Superior temporal gyrus (tissue), 1 donor: ENCODE data around the gene MPHOSPH9.

Source experiments
- DNase-seq: peaks from one replicate; pipeline ENCODE4 v3.0.0-alpha.2; 2016; ENCODE audit errors: extremely low spot score

The MPHOSPH9 gene

DNA sequence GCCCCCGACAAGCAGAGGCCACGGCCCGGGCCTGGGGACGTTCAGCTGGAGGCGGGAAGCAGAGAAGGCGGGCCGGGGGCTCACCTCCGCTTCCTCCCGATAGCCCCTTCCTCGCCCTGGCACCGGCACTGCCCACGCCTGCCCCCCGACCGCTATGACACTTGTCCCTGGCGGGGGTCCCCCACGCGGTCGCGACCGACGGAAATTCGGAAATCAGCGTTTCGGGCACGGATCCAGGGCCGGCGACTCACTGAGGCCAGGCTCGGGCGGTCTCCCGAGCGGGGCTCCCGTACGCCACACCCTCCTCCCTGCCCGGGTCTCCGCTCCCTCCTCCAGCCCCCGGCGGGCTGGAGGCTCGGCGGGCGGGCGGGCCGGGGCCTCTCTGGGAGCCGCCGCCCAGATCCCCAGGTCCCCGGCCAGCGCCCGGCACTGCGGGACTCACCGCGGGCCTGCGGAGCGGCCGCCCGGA lies 82.6 kb downstream of the MPHOSPH9 start:
- no peak for DNase-seq

DNA sequence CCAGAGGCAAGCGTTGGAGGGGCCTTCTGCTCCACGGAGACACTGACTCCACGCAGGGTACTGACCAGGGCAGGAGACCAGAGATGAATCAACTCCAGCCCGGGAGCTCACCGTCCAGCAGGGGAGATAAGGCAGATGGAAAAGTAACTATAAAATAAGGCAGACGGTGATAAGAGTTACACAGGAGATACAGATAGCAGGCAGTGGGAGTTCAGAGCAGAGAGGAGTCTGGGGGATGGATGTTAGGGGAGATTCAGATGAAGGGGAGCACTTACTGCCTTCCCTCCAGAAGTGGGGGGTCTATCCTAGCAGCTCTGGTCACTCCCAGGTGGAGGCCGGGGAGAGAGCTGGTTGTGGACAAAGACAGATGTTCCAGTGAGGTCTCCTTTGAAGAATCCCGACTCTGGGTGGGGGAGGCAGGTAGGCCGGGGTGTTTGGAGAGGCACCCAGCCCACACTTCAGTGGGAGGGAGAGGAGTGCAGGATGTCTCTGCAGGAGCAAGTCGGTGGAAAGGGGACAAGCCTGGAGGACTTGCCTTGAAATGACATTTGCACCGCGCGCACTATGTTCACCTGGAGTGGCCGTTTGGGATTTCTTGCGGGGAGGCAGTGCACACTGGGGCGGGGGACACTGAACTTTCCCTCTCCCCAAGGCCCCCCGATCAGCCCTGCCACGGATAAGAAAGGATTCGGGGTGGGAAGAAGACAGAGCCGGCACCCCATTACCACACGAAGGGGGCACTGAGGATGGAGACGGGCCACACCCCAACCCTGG lies 83.3 kb downstream of the MPHOSPH9 start:
- no peak for DNase-seq

DNA sequence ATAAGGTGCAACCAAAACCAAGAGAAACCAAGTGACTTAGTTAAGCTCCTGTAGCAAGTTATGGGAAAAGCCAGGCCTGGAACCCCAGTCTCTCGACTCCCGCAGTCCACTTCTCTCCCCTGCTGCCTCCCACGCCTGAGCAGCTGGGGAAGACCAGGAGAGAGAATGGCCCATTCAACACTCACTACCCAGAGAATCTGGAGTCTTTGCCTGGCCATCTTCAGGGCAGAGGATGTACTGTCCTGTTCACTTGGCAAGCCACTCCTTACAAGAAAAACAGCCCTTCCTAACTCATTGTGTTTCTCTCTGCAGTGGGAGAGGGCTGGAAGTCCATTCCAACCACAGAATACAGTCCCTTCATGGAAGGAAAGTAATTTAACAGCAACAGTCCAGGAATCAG lies 83.9 kb downstream of the MPHOSPH9 start:
- DNase-seq, result peak; percentile 43

DNA sequence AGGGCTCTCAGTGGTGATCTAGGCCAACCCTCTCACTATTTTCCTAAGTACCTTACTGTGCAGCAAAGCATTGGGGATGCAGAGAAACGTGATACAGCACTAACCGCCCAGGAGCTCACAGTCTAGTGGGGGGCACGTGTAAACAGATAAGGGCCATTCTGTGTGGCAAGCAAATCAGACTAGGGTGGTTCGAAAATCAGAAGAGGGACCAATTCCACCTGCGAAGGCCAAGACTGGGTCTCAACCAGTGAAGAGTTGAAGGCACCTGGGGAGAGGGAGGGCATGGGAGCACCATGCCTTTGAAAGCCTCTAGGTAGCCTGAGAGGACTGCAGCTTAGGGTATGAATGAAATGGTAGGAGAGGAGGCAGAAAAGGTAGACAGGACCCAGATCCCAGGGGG lies 84.3 kb downstream of the MPHOSPH9 start:
- no peak for DNase-seq

DNA sequence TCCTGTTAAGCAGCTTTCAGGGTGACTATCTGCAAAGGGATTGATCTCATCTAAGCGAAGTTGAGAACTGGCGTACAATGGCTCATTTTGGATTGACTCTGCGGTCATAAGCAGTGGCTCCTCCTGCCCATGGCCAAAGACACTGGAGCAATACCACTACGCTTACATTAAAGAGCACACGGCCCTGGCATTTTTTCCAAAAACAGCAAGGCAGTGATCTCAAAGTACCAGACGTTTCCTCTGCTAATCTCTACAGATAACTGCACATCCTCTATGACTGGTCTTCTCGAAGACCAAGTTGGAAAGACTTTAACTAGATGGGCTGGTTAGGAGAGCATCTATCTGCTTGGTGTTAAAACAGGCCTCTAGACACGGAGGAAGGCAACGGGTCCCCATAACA lies 84.7 kb downstream of the MPHOSPH9 start:
- no peak for DNase-seq

DNA sequence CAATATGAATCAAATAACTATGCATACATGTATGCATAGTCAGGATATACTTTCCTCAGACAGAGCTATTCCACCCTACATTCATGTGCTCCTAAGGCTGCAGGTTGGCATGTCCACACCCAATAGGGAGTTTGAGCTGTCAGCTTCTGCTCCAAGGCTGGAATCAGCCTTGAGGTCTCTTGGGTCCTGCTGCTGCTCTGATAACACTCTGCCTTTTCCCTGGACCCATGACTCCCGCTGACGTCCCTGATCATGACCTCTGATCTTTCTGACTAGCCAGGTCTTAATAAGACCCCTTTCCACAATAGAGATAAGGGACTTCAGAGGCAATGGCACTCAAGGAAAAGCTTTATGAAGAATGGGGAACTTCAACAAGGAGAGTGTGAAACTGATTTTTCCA lies 87.7 kb downstream of the MPHOSPH9 start:
- no peak for DNase-seq

DNA sequence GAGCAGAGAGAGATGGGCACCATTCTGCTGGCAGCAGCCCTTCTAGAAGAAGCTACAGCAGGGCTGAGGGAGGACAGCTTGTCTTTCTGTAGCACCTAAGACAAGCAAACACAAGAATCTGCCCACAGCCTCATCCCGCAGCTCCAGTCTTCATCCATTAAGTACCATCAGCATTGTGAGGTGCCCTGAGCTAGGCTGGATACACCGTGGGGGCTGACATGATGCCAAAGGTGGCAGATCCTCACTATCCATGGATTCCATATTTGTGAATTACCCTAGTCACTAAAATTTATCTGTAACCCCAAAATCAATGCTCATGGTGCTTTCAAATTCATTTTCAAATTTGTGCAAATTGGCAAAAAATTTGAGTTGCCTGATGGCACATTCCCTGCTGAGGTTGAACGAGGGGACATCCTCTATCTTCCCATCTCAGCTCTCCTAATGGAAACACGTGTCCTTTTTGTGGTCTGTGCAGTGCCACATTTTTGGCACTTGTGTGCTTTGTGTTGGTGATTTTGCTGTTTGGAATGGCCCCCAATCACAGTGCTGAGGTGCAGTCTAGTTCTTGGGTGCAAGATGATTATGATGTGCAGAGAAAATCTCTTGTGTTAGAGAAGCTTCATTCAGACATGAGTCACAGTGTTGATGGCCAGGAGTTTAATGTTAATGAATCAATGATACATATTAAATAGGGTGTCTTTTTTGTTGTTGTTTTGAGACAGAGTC lies 89.0 kb downstream of the MPHOSPH9 start:
- DNase-seq, result no peak

DNA sequence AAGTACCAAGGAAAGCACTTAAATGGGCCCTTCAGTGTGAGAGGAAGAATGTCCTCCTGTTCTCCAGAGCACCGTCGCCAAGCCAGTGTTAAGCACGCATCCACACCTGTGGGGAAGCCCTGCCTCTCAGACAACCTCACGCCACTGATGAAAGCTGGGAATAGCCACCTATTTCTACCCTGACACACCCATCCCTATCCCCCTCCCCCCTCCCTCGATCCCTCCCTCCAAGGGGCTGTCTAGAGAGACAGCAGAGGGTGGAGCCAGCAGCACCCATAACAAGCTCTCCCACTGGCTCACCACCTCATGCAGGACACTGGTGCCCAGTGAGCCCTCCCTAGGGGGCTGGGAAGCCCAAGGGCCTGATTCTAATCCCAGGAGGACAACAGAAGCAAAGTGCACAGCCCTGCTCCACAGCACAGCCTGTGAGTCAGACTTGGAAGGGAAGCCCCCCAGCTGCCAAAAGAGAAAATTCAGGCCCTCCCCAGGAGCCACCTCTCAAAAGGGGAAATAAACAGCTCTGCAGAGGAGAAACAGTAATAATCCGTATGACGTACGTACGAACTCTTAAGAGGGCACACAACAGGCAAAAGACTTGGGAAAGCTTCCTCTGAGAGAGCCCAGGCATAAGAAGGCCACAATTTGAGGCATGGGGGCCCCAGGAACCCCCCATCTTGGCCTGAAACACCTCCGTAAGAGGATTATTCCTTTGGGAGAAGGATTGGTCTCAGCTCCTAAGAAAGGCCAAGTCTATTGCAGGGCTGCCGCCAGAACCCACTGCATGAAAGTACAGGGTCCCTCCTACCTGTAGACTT lies 89.8 kb downstream of the MPHOSPH9 start:
- no peak for DNase-seq

DNA sequence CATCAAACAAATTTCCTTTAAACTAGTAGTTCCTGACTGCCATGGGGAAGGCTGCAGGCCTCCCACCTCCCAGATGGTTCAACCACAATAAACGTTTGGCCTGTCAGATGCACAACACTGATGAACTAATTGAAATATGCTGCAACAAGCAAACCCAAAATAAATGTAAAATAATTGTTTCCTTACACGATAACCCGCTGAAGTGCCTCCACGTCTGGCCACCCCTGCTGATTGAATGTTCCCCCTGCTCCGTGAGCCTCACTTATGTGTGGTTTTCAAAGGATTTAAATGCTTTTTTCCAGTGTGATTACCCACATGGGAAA lies 90.5 kb downstream of the MPHOSPH9 start:
- no peak for DNase-seq

DNA sequence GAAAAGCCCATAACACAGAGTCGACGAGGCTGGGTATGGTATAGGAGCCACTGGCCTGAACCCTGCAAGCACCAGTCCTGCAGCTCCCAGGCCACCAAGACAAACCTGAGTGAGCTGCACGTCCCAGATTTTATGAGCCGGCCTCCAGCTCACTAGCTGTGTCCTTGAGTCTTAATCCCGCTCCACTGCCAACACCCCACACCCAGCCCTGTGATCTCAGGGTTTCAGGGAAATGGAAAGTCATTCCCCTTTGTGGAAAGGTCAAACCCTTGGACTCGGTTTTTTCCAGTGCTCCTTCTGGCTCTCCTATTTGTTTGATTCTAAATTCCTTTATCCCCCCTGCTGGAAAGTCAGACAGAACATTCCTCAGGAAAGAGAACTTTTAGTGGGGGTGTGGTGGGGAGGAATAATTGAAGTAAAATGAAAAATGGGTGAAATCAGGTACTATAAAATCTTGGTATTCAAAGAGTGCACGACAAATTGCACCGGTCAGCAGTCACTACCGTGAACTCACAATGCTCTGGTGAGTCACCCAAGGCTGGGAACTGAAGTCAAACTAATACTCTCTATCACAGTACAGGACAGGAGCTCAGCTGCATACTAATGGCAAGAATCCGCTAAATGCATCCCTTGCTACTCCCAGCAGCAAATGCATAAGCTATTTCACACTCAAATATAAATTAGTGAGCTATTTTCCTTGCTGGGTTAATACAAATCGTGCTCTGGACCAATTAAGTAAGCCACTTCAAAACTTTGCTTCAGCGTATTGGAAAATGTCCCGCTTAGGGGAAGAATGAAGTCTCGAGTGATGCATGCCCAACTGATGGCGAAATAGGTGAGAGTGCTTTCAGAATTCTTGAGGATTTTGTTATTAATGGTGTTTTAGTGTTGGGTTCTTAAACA lies 91.1 kb downstream of the MPHOSPH9 start:
- no peak for DNase-seq

DNA sequence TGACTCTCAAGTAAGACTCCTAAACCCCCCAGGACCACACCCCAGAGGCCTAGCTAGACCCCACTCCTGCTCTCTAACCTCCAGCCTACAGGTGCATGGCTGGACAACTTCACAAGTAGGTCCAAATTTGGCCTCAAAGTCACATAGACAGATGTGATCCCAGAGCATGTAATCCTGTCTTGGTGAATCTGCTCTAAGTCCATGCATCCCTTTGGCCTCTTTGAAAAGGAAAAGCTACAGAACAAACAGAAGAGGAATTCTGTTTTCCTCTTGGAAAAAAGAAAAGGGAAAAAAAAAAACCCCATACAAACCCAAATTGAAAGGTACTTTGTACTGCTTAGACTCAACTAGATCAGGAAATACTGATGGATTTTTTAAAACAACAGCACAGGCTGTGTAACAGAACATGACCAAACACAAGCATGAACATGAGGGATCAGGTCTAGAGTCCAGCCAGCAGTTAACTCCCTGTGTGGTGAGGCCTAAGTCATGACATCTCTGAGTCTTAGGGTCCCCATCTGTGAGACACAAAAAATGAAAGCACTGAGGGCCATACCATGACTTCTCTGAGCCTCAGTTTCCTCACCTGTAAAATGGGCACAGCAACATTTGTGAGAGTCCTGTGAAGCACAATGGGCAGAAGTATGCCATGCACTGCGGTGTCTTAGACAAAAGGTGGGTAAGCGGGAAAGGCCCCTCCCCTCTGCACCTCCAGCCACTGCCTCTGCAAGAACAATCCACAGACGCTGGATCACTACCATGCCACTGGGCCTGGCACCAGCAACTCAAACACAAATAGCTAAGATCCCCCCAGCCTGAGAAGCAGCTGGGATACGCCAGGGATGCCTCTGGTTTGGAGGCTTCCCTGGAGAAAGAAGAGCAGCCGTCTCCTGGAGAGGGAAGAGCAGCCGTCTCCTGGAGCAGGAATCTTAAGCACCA lies 92.0 kb downstream of the MPHOSPH9 start:
- no peak for DNase-seq

DNA sequence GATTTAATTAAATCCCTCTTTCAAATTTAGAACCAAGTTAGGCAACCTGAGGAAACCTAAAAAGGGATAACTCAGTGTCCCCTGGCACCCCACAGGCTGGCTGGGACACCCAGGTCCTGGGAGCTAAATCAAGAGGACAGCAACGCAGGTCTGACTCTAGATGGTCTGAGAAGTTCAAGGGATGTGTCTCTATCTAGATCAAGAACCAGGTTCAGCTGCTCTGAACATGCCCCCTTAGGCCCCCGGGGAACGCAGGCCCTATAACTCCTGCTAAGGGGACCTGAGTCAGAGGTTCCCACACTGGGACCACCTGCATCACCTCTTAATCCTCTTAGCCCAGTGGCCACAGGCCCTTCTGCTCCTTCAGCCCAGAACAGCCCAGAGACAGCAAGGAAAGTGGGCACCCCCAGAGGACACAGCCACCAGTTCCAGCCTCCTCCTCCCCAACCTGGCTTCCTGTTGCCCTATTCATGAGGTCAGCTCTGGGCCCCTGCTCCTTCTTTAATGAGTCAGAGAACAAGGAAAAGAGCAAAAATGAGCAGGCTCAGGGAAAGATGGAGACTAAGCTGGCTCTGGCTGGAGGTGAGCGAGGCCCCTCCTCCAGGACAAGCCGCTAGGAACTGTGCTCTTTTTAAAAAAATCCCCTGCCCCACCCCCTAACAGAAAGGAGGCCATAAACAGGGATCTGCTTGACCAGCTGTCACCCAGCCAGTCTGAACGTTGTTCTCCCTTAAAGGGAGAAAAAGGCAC lies 92.8 kb downstream of the MPHOSPH9 start:
- no peak for DNase-seq

DNA sequence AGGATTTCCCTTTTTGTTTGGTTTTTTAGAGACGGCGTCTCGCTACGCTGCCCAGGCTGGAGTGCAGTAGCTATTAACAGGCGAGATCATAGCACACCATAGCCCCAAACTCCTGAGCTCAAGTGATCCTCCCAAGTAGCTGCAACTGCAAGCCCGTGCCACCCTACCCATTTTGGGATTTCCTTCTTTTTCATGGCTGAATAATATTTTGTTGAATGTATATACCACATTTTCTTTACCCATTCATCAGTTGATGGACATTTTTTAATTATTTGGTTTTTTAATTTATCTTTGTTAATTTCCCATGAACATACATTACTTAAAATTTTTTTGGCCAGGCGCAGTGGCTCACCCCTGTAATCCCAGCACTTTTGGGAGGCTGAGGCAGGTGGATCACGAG lies 97.3 kb downstream of the MPHOSPH9 start:
- no peak for DNase-seq

DNA sequence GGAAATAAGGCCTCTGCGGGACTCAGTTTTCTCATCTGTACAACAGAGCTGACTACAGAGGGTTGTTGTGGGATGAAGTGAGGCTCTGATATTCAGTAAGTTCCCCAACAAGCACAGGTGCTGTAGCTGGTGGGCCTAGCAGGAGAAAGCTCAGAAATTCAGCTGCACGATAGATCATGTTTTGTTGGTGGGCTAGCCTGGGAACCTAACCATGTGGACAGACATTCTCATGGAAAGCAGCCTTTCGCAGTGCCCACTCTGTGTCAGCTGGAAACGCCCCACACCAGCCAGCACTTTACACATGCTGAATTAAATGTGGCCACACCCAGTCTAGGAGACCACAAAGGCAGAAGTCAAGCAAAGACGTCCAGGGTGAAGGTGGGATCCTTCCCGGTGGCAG lies 98.1 kb downstream of the MPHOSPH9 start:
- no peak for DNase-seq

DNA sequence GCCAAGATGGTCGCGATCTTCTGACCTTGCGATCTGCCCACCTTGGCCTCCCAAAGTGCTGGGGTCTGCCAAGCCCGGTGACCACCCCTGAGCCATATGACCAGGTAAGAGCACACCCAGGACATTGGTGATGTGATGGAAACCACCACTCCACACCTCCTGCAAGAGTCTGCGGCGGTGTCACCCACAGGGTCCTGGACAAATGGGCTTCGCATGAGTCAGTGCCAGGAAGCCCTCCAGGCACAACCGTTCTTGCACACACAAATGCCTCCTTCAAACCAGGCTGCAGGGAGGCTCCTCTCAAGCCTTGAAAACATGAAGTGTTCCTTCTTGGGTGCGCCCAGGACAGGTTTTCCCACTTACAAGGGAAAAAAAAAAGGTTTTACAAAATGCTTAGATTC lies 98.7 kb downstream of the MPHOSPH9 start:
- no peak for DNase-seq

DNA sequence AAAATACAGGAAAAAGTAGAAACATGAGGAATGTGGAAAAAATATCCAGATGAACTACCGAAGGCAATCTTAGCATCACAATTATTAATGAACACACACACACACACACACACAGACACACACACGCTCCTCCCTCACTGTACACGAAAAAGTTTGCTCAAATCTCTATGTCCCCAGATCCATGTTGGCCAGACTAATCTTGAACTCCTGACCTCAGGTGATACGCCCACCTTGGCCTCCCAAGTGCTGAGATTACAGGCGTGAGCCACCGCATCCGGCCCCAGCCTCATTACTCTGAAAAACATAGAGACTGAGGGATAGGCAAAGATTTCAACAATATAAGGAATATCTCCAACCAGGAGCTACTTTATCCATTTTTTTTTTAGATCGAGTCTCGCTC lies 99.2 kb downstream of the MPHOSPH9 start:
- DNase-seq, result no peak

DNA sequence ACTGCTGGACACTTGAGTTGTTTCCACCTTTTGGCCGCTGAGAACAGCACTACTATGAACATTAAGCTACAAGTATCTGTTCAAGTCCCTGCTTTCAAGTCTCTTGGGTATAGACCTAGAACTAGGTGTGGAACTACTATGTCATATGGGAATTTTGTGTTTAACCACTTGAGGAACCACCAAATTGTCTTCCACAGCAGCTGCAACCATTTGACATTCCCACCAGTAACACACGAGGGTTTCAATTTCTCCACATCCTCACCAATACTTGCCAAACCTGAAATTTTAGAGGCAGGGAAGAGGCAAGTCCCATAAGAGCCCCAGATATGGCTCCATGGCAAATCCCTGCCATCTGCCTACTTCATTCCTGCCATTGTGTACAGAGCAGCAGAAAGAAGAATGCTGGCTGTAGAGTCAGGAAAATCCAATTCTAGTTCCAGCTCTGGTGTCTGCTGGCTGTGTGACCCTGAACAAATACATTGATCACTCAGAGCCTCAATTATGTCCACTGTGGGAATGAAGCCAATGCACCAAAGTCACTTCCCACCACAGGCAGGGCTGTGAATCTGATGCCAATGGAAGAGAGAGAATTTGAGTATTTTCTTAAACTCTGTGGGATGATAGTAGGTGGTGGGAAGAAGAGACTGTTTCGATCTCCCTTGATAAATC lies 99.9 kb downstream of the MPHOSPH9 start:
- no peak for DNase-seq

DNA sequence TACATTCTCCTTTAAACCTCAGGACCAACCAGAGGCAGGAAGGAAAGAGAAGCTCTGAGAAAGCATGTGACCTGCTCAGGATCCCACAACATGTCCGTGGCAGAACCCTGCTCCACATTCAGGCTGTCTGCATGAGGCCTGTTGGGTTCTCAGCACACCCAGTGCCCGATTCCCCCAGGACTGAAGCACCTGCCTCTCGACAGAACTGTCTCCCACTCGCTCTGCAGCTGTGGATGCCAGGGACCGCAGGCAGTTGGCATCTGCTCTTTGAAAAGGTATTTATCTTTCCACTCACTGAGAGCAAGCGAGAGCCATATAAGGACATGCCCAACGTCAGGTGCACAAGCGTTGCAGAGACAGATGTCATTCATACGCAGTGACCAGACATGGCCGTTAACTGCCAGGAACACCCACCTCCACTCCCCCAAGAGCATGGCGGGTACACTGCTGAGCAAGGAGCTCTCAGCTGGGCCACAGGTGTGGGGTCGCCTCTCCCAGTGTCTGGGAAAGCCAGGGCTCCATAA lies 101.0 kb downstream of the MPHOSPH9 start:
- DNase-seq, result no peak

DNA sequence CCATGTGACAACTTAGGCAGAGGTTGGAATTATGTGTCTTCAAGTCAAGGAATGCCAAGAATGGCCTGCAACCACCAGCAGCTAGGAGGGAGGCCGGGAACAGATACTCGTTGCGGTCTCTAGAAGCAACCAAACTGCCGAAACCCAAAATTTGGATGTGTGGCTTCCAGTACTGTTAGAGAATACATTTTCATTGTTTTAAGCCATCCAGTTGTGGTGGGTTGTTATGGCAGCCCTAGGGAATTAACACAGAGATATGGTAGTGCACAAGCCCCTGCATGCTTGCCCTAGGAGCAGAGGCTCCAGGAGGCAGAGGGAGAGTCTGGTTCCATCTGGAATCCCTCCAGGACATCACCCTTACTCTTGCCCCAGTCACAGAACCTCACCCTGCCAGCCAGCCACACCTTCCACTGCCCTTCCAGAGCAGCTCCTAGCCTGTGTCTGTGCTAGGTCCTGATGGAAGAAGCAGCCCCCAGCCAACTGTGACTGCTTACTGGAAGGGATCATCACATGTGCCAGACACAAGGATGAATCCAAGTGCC lies 101.6 kb downstream of the MPHOSPH9 start:
- no peak for DNase-seq
